Brain microvascular endothelial cell (primary cell): Measurements from ENCODE around the gene PGC.

Experiments used
- DNase-seq: peaks from one replicate; pipeline ENCODE4 v3.0.0-alpha.2; 2020
- H3K27ac ChIP-seq: fragments of 250-450 bp; sonication (Bioruptor Pico); 2 replicates; pipeline ENCODE4 v1.5.1; 2020; ENCODE audit warnings: mild to moderate bottlenecking, moderate library complexity
- H3K27me3 ChIP-seq: fragments of 250-450 bp; sonication (Bioruptor Pico); replicated peaks from 2 replicates; pipeline ENCODE4 v1.5.1; 2020; ENCODE audit warnings: mild to moderate bottlenecking
- H3K36me3 ChIP-seq: fragments of 250-450 bp; sonication (Bioruptor Pico); replicated peaks from 2 replicates; pipeline ENCODE4 v1.5.1; 2020; ENCODE audit warnings: mild to moderate bottlenecking
- H3K4me3 ChIP-seq: 2 replicates; pipeline ENCODE4 v1.5.1; 2011; ENCODE audit warnings: low read depth, mild to moderate bottlenecking, control low read depth, low read length, moderate library complexity
- in situ Hi-C: cut with HindIII; loops from 2 replicates; pipeline ENCODE4 v1.10.0; 2017; ENCODE audit warnings: low sequenced_read_pairs, low pct_ligation_motif_present
- TF ChIP-seq, protein P1 (sequence below): IDR thresholded peaks from 2 replicates; pipeline ENCODE4 v1.5.1; 2011; ENCODE audit warnings: low read depth, mild to moderate bottlenecking, moderate library complexity, low read length, control low read depth, inconsistent platforms; ENCODE audit errors: missing control alignments

The PGC gene

DNA sequence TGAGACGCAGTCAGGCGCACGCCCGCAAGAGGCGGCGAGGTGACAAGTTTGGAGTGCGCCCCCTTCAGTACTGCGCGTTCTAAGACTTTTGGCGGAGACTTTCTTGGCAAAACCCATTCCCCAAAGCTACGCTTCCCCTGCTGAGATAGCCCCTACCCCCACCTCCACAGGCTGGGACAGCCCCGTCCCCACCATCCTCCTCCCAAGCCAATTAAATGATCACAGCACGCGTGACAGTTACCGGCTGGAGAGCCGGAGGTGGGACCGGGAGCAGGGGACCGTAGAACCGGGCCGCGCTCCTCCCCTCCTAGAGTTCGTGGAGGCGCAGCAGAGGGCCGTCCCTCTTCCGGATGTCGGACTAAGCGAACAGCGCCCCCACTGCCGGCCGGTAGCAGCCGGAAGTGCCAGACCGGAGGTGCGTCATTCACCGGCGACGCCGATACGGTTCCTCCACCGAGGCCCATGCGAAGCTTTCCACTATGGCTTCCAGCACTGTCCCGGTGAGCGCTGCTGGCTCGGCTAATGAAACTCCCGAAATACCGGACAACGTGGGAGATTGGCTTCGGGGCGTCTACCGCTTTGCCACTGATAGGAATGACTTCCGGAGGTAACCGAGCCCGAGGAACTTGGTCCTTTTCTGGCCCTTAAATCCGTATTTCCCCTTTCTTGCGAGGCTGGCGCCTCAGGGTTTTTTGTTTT, 40.2 kb upstream of the PGC start, which contains the start of gene TOMM6:
Gene TOMM6 (plus strand): TSS at position 476 of the 699 bp plus-strand sequence. CDS start 4 bp downstream, at position 480.
- Histone ChIP-seq H3K36me3 (peaks cover 24% of the 10 kb centered on the region), H3K27me3 (no peaks in the 10 kb centered on the region), H3K4me3 (peak within 1 kb of the TSS; percentile 100), H3K27ac (peak within 1 kb of the TSS; percentile 74)
- DNase-seq, result peak; percentile 90
- TF ChIP-seq, protein P1, sequence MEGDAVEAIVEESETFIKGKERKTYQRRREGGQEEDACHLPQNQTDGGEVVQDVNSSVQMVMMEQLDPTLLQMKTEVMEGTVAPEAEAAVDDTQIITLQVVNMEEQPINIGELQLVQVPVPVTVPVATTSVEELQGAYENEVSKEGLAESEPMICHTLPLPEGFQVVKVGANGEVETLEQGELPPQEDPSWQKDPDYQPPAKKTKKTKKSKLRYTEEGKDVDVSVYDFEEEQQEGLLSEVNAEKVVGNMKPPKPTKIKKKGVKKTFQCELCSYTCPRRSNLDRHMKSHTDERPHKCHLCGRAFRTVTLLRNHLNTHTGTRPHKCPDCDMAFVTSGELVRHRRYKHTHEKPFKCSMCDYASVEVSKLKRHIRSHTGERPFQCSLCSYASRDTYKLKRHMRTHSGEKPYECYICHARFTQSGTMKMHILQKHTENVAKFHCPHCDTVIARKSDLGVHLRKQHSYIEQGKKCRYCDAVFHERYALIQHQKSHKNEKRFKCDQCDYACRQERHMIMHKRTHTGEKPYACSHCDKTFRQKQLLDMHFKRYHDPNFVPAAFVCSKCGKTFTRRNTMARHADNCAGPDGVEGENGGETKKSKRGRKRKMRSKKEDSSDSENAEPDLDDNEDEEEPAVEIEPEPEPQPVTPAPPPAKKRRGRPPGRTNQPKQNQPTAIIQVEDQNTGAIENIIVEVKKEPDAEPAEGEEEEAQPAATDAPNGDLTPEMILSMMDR, result peak; percentile 83
- in situ Hi-C loops, result loop anchor here (25.0 kb wide), 1 partner anchor 250 kb away; no protein-coding TSS in a partner anchor

DNA sequence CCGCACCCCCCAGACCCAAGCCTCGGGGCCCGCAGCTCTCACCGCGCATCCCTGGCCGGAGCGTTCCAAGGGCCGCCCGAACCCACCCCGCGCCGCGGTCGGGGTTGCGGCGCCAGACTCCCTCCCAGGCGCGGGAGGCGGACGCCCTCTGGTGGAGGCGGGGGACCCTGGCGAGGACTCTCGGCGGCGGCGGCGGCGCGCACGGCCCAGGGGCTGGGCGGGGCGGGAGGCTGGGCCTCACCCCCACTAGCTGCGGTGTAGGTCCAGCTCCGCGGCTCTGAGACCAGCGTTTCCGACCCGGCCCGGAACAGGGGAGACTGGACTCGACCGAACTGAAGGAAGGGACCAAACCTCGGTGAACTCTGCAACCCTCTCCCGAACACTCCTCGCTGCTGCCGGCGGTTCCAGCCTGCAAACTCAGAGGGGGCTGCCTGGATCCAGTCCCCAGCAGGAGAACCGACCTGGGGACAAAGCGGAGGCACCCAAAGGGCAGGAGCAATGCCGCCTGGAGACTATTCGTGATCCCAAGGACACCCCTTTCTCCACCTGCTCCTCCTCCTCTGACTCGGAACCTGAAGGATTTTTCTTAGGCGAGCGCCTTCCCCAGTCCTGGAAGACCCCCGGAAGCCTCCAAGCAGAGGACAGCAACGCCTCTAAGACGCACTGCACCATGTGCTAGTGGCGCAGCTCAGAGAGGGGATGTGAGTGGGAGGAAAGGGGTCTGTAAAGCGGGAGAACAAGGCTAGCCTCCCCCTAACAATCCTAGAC, 39.4 kb upstream of the PGC start:
- peak overlapping the region; percentile 100 for H3K4me3 ChIP-seq
- peak; percentile 54 for DNase-seq
- TF ChIP-seq, protein P1, result peak; percentile 53
- in situ Hi-C loops, result loop anchor here (25.0 kb wide), 1 partner anchor 251 kb away; no protein-coding TSS in a partner anchor
- H3K36me3 ChIP-seq, result peaks cover 18% of the 10 kb centered on the region
- no peaks in the 10 kb centered on the region for H3K27me3 ChIP-seq
- H3K27ac ChIP-seq, result peak overlapping the region; percentile 74

DNA sequence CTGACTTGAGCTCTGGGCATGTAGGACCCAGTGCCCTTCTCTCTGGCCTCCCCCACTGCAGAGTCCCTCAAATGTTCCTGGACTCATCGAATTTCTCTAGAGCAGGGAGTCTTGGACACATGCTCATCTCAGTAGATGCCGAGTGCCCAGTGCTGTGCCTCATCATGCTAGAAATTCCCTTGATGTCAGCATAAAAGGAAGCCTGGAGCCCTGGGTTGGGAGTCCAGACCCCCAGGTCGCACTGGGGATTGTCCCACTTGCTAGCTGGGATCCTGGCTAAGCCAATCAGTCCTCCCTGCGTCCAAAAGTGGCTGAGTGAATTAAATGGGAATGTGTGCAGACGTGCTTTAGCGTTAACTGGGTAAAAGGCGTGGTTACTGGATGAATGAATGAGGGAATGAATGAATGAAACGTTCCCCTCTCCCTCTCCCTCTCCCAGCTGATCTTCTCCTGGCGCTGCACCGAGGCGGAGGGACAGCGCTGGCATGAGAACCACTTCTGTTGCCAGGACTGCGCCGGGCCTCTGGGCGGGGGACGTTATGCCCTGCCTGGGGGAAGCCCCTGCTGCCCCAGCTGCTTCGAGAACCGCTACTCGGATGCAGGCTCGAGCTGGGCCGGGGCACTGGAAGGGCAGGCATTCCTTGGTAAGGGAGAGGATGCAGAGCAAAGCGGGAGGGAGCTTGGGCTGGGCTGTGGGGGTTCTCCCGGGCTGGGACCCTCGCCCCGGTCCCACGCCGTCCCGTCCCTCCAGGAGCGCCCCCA, 38.7 kb upstream of the PGC start:
- H3K4me3 ChIP-seq, result peak overlapping the region; percentile 100
- no peaks in the 10 kb centered on the region for H3K27me3 ChIP-seq
- TF ChIP-seq, protein P1, result no peak
- H3K36me3 ChIP-seq, result peaks cover 15% of the 10 kb centered on the region
- in situ Hi-C loops, result loop anchor here (25.0 kb wide), 1 partner anchor 251 kb away; no protein-coding TSS in a partner anchor
- H3K27ac ChIP-seq, result no peak overlapping the region
- no peak for DNase-seq

DNA sequence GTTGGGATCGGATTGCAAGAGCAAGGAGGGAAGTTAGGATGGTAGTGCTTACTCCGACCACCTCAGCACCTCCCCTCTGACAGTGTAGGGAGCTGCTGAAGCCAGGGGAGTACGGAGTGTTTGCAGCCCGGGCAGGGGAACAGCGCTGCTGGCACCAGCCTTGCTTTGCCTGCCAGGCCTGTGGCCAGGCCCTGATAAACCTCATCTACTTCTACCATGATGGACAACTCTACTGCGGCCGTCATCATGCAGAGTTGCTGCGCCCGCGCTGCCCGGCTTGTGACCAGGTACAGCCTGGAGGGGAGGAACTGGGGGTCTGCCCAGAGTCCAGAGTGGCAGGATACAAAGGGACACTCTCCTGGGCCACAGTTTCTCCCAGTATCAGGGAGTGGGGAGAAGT, 38.1 kb upstream of the PGC start:
- no peak for DNase-seq
- Histone ChIP-seq H3K27me3 (no peaks in the 10 kb centered on the region), H3K27ac (no peak overlapping the region), H3K4me3 (no peak overlapping the region), H3K36me3 (peaks cover 11% of the 10 kb centered on the region)
- TF ChIP-seq, protein P1, result no peak
- in situ Hi-C loops, result loop anchor here (25.0 kb wide), 1 partner anchor 252 kb away; no protein-coding TSS in a partner anchor

DNA sequence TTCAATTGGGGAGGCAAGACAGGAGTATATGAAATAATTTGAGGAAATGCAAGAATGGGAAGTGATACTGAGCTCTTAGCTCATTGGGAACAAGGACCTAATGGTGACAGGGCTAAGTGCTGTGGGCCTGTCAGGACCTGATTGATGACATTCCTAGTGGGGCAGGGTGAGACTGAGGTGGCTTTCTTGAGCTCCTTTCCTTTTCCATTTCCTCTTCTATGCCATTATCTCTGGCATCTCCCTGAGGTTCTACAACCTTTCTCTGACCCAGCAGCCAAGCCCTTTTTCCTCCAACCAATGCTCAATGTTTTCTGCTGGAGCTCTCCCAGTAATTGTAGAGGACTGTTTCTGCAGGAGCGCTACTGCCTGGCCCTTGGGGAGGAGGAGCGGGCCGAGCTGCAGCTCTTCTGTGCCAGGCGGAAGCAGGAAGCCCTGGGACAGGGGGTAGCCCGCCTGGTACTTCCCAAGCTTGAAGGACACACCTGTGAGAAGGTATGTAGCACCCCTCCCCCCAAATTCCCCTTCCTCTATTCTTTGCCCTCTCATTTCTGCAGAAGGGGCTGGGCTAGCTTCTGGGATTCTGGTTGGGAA, 37.5 kb upstream of the PGC start:
- Histone ChIP-seq H3K36me3 (peaks cover 7% of the 10 kb centered on the region), H3K4me3 (no peak overlapping the region), H3K27ac (no peak overlapping the region), H3K27me3 (no peaks in the 10 kb centered on the region)
- in situ Hi-C loops, result loop anchor here (25.0 kb wide), 1 partner anchor 253 kb away; no protein-coding TSS in a partner anchor
- DNase-seq, result no peak
- TF ChIP-seq, protein P1, result no peak
